ENCODE results near the gene ZNF236. TPM values are rescaled to one million over a fixed set of nuclear protein-coding genes. Genes with fewer than 3 reads are reported as not detected.
"Not testable (repeated sequence)": the region's sequence is repeated elsewhere in the genome, so short reads cannot be mapped to it uniquely, and the experiment has no call there.

The ZNF236 gene
- 10 to 100 TPM in 3 of 4 donors, 1 to 10 TPM in 1; 9.7 to 12.8 (median 10.8) TPM for polyA plus RNA-seq (ENCODE audit: insufficient read length in 4 of 4)

DNA sequence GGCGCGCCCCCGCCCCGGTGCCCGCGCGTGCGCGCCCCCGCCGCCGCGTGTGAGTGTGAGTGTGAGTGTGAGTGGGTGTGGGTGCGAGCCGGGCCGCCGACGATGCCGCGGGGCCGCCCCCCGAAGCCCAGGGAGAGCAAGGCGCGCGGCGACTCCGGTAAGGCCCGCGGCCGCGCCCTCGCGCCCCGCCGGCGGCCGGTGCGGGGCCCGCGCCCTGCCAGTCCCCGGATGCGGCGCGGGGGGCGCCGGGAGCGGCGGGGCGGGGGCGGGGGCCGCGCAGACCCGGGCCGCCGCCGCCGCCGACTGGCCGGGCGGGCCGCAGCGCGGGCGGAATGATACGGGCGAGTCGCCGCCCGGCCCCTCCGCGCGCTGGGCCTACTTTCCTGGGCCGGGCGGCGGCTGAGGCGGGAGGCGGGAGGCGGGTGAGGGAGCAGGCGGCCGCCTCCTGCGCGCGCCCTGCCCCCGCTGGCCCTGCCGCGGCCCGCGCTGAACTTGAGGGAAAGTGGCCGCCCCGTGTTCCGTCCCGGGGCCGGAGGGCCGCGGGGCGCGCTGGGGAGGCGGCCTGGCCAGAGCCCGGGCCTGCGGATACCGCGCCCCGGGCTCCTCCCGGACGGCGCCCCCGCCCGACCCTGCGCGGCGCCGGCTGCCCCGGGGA, at the start of gene ZNF236:
Gene ZNF236, plus strand, starts transcription at position 52 of the 655 bp plus-strand sequence. Its CDS starts 51 bp downstream, at position 103.
- DNase-seq (ENCODE audit: low read depth in 4 of 4, low spot score in 3 of 4): peak in 3 of 4 donors; percentile 54 to 60 (median 56)

DNA sequence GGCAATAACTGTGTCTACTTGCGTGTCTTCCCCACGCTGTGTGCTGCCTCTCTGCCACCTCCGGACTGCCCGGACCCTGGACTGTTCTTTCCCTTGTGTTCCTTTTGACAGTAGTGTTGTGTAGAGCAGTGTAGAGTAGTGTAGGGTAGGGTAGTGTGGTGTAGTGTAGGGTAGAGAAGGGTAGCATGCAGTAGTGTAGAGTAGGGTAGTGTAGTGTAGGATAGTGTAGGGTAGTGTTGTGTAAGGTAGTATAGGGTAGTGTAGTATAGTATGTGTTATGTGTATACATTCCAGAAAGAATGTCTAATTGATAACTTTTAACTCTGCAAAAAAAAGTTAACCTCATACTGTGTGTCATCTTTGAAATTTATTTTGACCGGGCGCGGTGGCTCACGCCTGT, 49.7 kb upstream of the ZNF236 start:
- DNase-seq (ENCODE audit: low read depth in 4 of 4, low spot score in 3 of 4): no peak

GRCh38 chr18:76777036-76777435, 45.3 kb upstream of the ZNF236 start:
- DNase-seq (ENCODE audit: low read depth in 4 of 4, low spot score in 3 of 4): not testable (repeated sequence)

DNA sequence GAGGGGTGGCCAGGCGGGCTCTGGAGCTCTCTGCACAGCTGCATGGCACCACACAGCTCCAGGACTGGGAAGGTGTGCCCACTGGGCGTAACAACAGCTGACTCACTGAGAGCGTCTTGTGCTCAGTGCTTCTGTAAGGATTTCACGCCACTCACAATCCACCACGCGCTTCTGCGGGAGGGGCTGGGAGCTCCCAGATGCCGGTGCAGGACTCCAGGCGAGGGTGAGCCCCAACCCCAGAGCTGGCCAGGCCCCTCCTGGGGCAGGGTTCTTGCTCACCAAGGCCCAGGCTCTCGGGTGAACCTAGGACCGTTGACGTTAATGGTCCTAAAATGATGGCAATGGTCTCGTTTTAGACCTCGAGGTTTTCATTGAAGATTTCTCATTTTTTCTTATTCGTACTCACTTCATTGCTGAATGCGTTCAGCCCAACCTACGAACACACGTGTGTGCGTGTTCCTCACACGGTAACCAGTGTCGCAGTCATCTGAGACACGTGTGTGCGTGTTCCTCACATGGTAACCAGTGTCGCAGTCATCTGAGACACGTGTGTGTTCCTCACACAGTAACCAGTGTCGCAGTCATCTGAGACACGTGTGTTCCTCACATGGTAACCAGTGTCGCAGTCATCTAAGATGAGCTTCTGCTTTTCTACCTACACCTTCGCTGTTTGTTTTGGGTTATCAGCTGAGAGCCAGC, 38.4 kb upstream of the ZNF236 start:
- DNase-seq (ENCODE audit: low read depth in 4 of 4, low spot score in 3 of 4): no peak

DNA sequence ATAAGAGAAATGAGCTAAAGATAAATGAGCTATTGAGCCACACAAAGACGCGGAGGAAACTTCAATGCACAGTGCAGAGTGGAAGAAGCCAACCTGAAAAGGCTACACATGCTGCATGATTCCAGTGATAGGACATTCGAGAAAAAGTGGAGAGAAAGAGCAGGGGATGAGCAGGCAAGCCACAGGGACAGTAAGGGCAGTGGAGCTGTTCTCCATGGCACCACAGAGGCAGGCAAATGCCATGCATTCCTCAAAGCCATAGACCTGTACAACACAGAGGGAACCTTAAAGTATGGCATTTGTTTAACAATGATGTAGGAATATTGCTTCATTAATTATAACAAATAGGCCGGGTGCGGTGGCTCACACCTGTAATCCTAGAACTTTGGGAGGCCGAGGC, 36.5 kb upstream of the ZNF236 start:
- no peak for DNase-seq (ENCODE audit: low read depth in 4 of 4, low spot score in 3 of 4)

GRCh38 chr18:76788571-76789317, 33.6 kb upstream of the ZNF236 start:
- DNase-seq (ENCODE audit: low read depth in 4 of 4, low spot score in 3 of 4): no peak

DNA sequence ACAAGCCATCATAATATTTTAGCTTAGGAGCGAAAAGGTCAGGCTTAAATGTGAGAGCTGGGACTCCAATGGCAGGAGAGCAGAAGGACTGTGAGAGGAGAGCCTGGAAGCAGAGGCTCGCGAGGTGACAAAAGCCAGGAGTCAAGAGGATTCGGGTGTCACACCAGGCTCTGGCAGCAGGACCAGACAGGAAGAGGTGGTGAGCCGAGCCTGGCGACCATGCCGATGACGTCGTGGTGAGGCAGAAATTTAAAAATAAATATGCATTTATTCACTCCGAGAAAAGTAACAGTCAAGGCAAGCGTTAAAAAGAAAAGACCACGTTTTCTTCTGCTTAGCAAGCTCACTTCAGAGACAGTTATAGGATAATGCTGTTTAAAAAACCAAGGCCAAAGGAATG, 31.3 kb upstream of the ZNF236 start:
- DNase-seq (ENCODE audit: low read depth in 4 of 4, low spot score in 3 of 4): no peak

- no peak for DNase-seq (ENCODE audit: low read depth in 4 of 4, low spot score in 3 of 4)
Measured at GRCh38 chr18:76791642-76792041, 30.7 kb upstream of the ZNF236 start.

DNA sequence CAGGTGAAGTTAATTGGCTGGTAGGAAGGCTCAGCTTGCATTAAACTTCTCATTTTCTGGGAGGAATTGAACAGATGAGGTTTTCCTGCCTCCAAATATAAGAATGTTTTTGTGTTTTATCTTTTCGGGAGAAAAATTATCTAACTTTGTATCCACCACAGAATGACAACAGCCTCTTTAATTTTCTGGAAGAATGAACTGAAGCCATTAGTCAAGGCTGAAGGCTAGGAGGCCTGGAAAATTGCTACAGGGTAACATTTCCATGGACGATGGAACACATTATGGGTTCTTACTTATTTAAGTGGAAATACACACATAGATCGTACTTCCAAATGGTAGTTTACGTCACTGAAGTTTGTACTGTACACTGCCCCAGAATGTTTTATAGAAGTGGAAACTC, 28.0 kb upstream of the ZNF236 start:
- no peak for DNase-seq (ENCODE audit: low read depth in 4 of 4, low spot score in 3 of 4)

- DNase-seq (ENCODE audit: low read depth in 4 of 4, low spot score in 3 of 4): no peak
Measured at GRCh38 chr18:76801567-76802505, 20.5 kb upstream of the ZNF236 start.

DNA sequence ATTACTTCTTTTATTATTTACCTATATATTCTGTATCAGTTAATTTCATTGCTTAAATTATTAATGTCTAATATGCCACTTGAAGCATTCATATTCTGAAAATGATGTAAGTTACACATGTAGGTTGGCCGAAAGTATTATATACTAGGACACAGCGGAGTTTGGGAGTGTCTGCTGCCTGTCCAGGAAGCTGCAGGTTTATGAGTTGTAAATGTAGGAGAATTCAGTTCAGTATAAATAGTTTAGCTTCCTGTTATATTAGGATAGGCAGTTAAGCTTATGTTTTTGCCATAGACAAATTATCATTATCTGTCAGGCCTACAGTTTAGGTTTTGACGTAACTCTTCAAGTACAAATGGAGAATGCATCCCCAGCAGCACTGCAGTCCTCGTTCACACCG, 18.9 kb upstream of the ZNF236 start:
- no peak for DNase-seq (ENCODE audit: low read depth in 4 of 4, low spot score in 3 of 4)

- DNase-seq (ENCODE audit: low read depth in 4 of 4, low spot score in 3 of 4): peak in 1 of 4 donors; percentile 40
Measured at GRCh38 chr18:76803814-76804213, 18.5 kb upstream of the ZNF236 start.

DNA sequence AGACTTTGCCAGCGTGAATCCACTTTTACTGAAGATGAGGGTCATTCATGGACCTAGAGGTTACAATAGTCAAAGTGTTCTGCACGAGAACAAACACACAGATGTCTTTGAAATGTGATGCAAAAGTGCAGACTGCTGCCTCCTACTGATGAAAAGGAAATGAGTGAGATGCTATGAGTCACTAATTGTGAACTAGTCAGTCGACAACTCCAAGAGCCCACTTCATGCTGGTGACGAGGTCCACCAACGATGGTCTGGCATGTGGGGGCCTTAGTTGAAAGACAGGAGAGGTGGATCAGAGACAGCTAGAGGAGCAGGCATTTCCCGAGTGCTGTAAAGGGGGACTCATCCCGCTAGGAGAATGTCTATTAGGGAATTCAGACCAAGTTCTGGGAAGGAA, 17.1 kb upstream of the ZNF236 start:
- no peak for DNase-seq (ENCODE audit: low read depth in 4 of 4, low spot score in 3 of 4)

- DNase-seq (ENCODE audit: low read depth in 4 of 4, low spot score in 3 of 4): no peak
Measured at GRCh38 chr18:76806301-76806700, 16.1 kb upstream of the ZNF236 start.

DNA sequence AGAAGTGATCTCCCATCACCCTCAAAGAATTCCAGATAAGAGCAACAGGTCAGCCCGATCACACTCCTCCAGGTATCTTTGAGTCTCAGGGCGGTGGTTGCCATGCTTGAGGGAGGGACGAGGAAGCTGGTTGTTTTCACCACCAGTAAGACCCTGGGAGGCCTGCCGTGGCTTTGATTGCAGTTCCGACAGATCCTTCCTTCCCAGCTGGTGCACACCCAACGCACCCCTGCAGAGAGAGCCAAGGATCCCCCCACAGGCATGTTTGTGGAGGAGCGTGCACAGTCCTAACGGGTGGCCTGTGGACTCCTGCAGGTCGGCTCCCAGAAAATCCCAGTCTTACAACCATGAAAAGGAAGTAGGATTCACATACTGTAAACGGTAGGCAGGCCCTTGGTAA, 13.8 kb upstream of the ZNF236 start:
- no peak for DNase-seq (ENCODE audit: low read depth in 4 of 4, low spot score in 3 of 4)

- not testable (repeated sequence) for DNase-seq (ENCODE audit: low read depth in 4 of 4, low spot score in 3 of 4)
Measured at GRCh38 chr18:76811530-76811929, 10.8 kb upstream of the ZNF236 start.

DNA sequence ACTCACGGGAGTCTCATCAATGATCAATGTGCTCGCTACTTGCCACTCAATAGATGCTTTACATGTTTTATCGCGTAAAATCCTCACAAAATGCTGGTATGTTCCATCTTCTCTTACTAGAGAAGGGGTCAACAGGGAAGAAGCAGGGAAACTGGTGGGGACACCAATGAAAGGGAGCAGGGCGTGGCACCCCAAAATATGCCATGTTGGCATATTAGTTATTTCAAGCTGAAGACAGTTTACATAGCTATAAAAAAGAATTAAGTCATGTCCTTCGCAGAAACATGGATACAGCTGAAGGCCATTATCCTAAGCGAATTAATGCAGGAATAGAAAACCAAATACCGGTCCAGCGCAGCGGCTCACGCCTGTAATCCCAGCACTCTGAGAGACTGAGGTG, 8.1 kb upstream of the ZNF236 start:
- no peak for DNase-seq (ENCODE audit: low read depth in 4 of 4, low spot score in 3 of 4)

DNA sequence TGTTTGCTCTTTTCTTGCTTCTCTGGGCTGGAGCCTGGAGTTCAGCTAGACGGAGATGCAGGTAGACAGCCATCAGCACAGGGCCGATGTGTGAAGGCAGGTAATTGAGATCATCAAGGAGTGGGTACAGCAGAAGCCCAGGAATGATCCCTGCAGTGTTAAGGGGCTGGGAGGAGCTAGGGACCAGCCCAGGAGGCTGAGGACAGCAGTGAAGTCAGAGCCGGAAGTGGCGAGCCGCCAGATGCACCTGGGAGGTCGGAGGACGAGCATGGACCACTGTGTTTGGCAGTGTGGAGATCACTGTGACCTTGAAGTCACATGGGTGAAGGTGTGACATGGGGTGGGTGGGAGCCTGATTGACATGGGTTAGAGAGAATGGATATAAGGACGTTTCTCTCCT, 6.2 kb upstream of the ZNF236 start:
- no peak for DNase-seq (ENCODE audit: low read depth in 4 of 4, low spot score in 3 of 4)

- DNase-seq (ENCODE audit: low read depth in 4 of 4, low spot score in 3 of 4): no peak
Measured at GRCh38 chr18:76817888-76818611, 4.3 kb upstream of the ZNF236 start.
